ENCODE results near the gene TAAR1.

DNA sequence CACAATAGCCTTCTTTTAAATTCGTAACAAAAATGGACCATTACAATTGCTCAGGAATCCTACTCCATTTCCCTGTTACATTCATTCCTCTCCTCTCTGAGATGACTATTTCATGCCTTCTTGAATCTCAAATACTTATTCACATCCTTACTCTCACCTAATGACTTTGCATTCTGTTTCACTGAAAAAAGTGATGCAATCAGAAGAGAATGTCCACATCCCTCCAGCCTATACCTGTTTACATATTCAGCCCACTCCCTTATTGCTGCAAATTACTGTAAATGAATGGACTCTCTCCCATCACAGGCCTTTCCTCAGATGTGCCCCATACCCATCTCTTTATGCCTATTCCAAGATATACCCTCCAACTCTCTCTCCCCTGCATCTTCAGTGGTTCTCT, 8.6 kb downstream of the TAAR1 start:
- TF ChIP-seq POLR2AphosphoS5 (IDR thresholded peaks at IDR 0.05) (no peak), EP300 (IDR thresholded peaks at IDR 0.05; ENCODE audit: low read depth) (no peak)
